Activated CD8-positive, alpha-beta memory T cell treated with anti-CD3 and anti-CD28 coated beads for 24 hours (primary cell): Measurements from ENCODE around the gene DNAH7.
A peak's percentile ranks its signal among the peaks of the same experiment; 100 is the strongest.
"Not testable (repeated sequence)": the region's sequence is repeated elsewhere in the genome, so short reads cannot be mapped to it uniquely, and the experiment has no call there.

ENCODE experiments used
- DNase-seq: peaks from one replicate; pipeline ENCODE4 v3.0.0-alpha.2; 2020

DNAH7 gene

GRCh38 chr2:196068271-196069209 is at the start of gene DNAH7:
Gene DNAH7 (minus strand): TSS chr2:196068837. CDS start chr2:196068711, 126 bp downstream.
- DNase-seq = peak; percentile 95

- DNase-seq = no peak
Measured at GRCh38 chr2:196117214-196117705, 48.6 kb upstream of the DNAH7 start.

GRCh38 chr2:196113061-196113974 is 44.7 kb upstream of the DNAH7 start:
- DNase-seq = no peak

- DNase-seq = no peak
Measured at GRCh38 chr2:196112418-196113034, 43.9 kb upstream of the DNAH7 start.

- DNase-seq = no peak
Measured at GRCh38 chr2:196108604-196109003, 40.0 kb upstream of the DNAH7 start.

- DNase-seq = no peak
Measured at GRCh38 chr2:196105951-196106350, 37.3 kb upstream of the DNAH7 start.

- no peak for DNase-seq
Measured at GRCh38 chr2:196104066-196104465, 35.4 kb upstream of the DNAH7 start.

GRCh38 chr2:196103626-196104025 is 35.0 kb upstream of the DNAH7 start:
- DNase-seq = no peak

- peak; percentile 62 for DNase-seq
Measured at GRCh38 chr2:196101325-196101991, 32.8 kb upstream of the DNAH7 start.

- no peak for DNase-seq
Measured at GRCh38 chr2:196099916-196100315, 31.3 kb upstream of the DNAH7 start.

GRCh38 chr2:196097864-196098660 is 29.4 kb upstream of the DNAH7 start:
- DNase-seq = no peak

GRCh38 chr2:196096982-196097745 is 28.5 kb upstream of the DNAH7 start:
- DNase-seq = no peak

GRCh38 chr2:196096264-196096663 is 27.6 kb upstream of the DNAH7 start:
- no peak for DNase-seq

GRCh38 chr2:196089448-196089847 is 20.8 kb upstream of the DNAH7 start:
- not testable (repeated sequence) for DNase-seq

GRCh38 chr2:196088203-196088602 is 19.6 kb upstream of the DNAH7 start:
- DNase-seq = no peak

GRCh38 chr2:196086517-196087368 is 18.1 kb upstream of the DNAH7 start:
- DNase-seq = no peak

- no peak for DNase-seq
Measured at GRCh38 chr2:196083601-196084000, 15.0 kb upstream of the DNAH7 start.

- DNase-seq = no peak
Measured at GRCh38 chr2:196080526-196080925, 11.9 kb upstream of the DNAH7 start.

- DNase-seq = no peak
Measured at GRCh38 chr2:196079052-196079451, 10.4 kb upstream of the DNAH7 start.

GRCh38 chr2:196077821-196078220 is 9.2 kb upstream of the DNAH7 start:
- DNase-seq = no peak
